NT2/D1 (cell line): ENCODE data around the gene ETFA.

ENCODE experiments used
- SUZ12 ChIP-seq: IDR thresholded peaks from 2 replicates; pipeline ENCODE4 v1.6.1; 2011; ENCODE audit not compliant: insufficient read length, insufficient read depth; ENCODE audit errors: extremely low read depth
- YY1 ChIP-seq: IDR thresholded peaks from 2 replicates; pipeline ENCODE4 v1.6.1; 2011; ENCODE audit not compliant: insufficient read length, insufficient read depth

- TF ChIP-seq SUZ12 (no peak), YY1 (no peak)
These were observed 50.9 kb downstream of the ETFA start for GRCh38 chr15:76260246-76260938.
